T47D (cell line): Measurements from ENCODE around the gene TFCP2L1.
A peak's percentile ranks its signal among the peaks of the same experiment; 100 is the strongest.
"Not testable (repeated sequence)": the region's sequence is repeated elsewhere in the genome, so short reads cannot be mapped to it uniquely, and the experiment has no call there.

Experiments
- DNase-seq, 2 experiments: peaks; one replicate each; pipeline versions ENCODE4 v3.0.0 to v3.0.0-alpha.2; 2011 to 2012; ENCODE audit warnings: low read depth in 1 of 2, low spot score in 1 of 2
- JUND ChIP-seq: IDR thresholded peaks from 2 replicates; pipeline ENCODE4 v1.6.1; 2012; ENCODE audit warnings: low read depth
- in situ Hi-C: cut with HindIII; loops from 2 replicates; pipeline ENCODE4 v1.10.0; 2016; ENCODE audit warnings: low sequenced_read_pairs, low pct_unique_long_range_greater_than_20kb

Gene TFCP2L1

GRCh38 chr2:121284463-121285449 is at the start of gene TFCP2L1:
TSS of gene TFCP2L1 (minus strand) at chr2:121285202. CDS start at chr2:121285109, 93 bp downstream.
- no peak for TF ChIP-seq JUND
- in situ Hi-C loops: no loop called here
- DNase-seq: peak; percentile 51 to 69

GRCh38 chr2:121333834-121334558 is 49.0 kb upstream of the TFCP2L1 start:
- in situ Hi-C loops: no loop called here
- no peak for DNase-seq

GRCh38 chr2:121333231-121333630 is 48.2 kb upstream of the TFCP2L1 start:
- in situ Hi-C loops: no loop called here
- DNase-seq: no peak
- TF ChIP-seq JUND: no peak

More at GRCh38 chr2:121333834-121334558, 49.0 kb upstream of the TFCP2L1 start:
- no peak for TF ChIP-seq JUND

GRCh38 chr2:121331324-121331723 is 46.3 kb upstream of the TFCP2L1 start:
- DNase-seq, in situ Hi-C loops: not testable (repeated sequence)

- DNase-seq: no peak
- no peak for TF ChIP-seq JUND
- in situ Hi-C loops: no loop called here
Observed at GRCh38 chr2:121330921-121331320, 45.9 kb upstream of the TFCP2L1 start.

GRCh38 chr2:121329786-121330185 is 44.8 kb upstream of the TFCP2L1 start:
- DNase-seq: no peak
- in situ Hi-C loops: no loop called here

GRCh38 chr2:121326628-121327027 is 41.6 kb upstream of the TFCP2L1 start:
- in situ Hi-C loops: no loop called here
- DNase-seq: no peak
- no peak for TF ChIP-seq JUND

More at GRCh38 chr2:121329786-121330185, 44.8 kb upstream of the TFCP2L1 start:
- no peak for TF ChIP-seq JUND

- DNase-seq: no peak
- in situ Hi-C loops: no loop called here
- no peak for TF ChIP-seq JUND
Observed at GRCh38 chr2:121324601-121325000, 39.6 kb upstream of the TFCP2L1 start.

GRCh38 chr2:121321476-121321875 is 36.5 kb upstream of the TFCP2L1 start:
- DNase-seq: no peak
- in situ Hi-C loops: no loop called here
- TF ChIP-seq JUND: no peak

- no peak for TF ChIP-seq JUND
- in situ Hi-C loops: no loop called here
- peak in 1 of 2 experiments; percentile 54 for DNase-seq
Observed at GRCh38 chr2:121319941-121320340, 34.9 kb upstream of the TFCP2L1 start.

- no peak for TF ChIP-seq JUND
- in situ Hi-C loops: no loop called here
- no peak for DNase-seq
Observed at GRCh38 chr2:121316986-121317385, 32.0 kb upstream of the TFCP2L1 start.

GRCh38 chr2:121313701-121314100 is 28.7 kb upstream of the TFCP2L1 start:
- DNase-seq, in situ Hi-C loops: not testable (repeated sequence)

- no peak for DNase-seq
- in situ Hi-C loops: no loop called here
- TF ChIP-seq JUND: no peak
Observed at GRCh38 chr2:121309801-121310200, 24.8 kb upstream of the TFCP2L1 start.
